Measurements from ENCODE around the gene RNF133.

RNF133 gene, protein sequence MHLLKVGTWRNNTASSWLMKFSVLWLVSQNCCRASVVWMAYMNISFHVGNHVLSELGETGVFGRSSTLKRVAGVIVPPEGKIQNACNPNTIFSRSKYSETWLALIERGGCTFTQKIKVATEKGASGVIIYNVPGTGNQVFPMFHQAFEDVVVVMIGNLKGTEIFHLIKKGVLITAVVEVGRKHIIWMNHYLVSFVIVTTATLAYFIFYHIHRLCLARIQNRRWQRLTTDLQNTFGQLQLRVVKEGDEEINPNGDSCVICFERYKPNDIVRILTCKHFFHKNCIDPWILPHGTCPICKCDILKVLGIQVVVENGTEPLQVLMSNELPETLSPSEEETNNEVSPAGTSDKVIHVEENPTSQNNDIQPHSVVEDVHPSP
- 0 reads per million in 2 donors for total RNA-seq

DNA sequence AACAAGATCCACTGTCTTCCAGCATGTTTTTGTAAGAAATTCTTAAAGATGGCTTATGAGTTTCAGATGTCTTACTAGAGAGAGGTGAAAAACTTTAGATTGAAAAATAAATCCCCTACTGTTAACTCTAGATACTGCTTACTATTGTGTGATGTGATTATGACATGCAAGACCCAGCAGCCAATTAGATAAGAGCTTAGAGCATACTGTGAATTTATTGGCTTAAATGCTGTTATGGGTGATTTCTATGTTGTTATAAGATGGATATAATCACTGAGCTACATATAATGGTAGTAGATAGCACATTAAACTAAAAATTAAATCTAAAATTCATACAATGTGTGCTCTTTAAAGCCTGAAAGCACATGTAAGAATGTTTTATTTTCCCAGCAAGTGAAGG is at the start of gene RNF133:
Gene RNF133, minus strand, starts transcription at position 101 of the 400 bp plus-strand sequence. CDS start 199 bp downstream, outside the sequence.
- no peak for DNase-seq

- no peak for DNase-seq
Measured at GRCh38 chr7:122748195-122748594, 49.3 kb upstream of the RNF133 start.

GRCh38 chr7:122746948-122747347 is 48.0 kb upstream of the RNF133 start:
- no peak for DNase-seq

DNA sequence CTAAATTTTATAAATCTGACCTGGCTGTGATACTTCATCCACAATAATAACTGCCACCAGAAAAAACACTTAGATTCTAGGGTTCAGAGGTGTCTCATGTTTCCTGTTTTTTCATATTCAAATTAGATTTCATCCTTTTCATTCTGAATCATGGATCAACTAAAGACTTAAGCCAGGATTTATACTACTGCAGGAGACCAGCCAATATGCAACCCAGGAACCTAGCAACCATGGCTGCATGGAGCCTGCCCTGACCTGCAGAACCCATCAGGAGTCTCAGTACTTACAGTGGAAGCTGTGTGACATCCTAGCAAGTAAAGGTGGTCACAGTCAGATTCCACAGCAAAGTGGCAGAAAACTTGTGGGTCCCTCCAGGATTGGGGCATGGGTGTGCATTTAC is 44.3 kb upstream of the RNF133 start:
- no peak for DNase-seq

GRCh38 chr7:122738947-122739346 is 40.0 kb upstream of the RNF133 start:
- DNase-seq: no peak

DNA sequence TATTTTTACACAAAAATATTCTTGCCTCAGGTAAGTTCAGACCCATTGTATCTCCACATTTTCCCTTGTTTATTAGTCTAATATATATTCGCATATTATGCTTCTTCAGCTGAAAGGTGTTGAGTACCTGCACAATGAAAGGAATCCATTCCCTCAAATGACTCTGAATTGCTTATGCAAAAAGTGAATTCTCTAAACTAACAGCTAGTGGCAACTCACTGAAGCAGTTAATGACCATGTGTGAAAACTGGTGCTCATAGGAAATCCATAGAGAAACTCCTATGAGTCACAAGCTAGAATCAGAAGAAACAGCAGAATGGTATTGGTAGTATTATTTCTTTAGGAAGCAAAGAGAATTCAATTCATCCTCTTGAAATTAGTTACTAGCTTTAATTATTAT is 37.3 kb upstream of the RNF133 start:
- DNase-seq: no peak

DNA sequence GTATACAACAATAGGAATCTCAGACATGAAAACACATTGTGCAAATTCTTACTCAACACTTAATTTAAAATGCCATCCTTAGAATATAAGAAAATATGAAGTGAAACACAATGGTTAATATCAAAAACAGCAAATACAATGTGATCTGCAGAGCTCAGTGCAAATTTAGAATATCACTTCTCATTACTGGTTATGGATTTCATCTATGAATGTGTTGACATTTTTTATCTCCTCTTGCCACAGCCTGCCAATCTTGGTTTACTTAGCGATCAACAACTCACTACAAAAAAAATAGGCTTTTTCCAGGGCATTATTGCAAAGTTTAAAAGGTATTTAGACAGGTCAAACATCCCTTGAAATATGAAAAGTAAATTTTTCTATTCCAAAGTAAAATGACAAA is 28.8 kb upstream of the RNF133 start:
- DNase-seq: no peak

DNA sequence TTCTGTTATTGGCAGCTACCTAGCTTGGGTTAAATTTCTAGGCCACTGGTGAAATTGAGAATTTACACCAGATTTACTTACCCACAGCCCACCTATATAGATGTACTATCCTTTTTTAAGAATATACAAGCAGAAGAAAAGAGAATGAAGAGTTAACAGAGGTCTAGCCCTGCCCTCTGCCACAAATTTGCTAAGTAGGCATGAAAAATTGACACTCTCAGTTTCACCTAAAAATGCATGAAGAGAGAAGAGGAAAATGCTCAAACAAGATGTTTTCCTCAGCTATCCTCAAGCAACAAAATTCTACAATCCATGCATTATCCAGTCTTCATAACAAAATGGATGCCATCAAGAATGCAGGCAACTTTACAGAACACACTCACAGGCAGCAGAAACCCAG is 28.4 kb upstream of the RNF133 start:
- no peak for DNase-seq

DNA sequence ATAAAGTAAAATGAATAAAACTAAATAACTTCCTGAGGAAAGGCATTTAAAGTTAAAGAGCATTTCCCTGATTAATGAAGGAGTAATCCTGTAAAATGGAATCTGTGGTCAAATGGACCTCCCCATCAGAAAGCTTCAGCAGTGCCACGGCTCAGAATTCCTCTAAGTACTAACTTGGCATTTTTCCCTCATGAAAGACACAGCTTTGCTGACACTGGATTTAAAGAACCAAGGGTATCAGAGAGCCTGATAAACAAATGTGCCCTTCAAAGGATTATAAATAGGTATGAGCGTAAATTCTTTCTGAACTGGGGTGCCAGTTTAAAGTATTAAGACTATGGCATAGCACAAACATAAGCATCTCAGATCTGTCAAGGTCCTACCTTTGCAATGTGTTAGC is 28.0 kb upstream of the RNF133 start:
- DNase-seq: no peak

- no peak for DNase-seq
Measured at GRCh38 chr7:122724366-122724765, 25.4 kb upstream of the RNF133 start.

DNA sequence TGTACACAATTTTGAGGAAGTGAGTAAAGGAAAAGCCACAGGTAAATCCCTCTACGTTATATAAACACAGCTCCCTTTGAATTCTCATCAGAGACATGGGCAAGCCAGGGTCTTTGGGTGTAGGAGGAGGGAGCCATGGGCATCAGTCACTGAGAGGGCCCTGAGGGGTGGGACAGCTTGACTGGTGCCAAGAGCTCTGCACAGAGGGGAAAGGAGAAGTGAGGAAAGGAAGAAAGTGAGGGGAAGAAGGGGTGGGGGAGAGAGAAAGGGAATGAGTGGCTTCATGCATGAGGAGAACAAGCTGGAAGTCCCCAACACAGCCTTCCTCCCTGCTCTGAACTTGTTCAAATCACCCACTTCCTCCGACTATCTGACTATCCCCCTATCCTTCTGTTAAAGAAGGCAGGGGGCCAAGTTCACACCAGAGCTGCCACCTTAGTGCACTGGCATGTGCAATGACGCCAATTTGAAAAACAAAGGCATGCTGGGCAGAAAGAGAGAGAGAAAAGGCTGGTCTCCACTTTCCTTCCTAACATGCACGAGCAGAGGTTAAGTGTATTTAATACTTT is 20.2 kb upstream of the RNF133 start:
- no peak for DNase-seq

DNA sequence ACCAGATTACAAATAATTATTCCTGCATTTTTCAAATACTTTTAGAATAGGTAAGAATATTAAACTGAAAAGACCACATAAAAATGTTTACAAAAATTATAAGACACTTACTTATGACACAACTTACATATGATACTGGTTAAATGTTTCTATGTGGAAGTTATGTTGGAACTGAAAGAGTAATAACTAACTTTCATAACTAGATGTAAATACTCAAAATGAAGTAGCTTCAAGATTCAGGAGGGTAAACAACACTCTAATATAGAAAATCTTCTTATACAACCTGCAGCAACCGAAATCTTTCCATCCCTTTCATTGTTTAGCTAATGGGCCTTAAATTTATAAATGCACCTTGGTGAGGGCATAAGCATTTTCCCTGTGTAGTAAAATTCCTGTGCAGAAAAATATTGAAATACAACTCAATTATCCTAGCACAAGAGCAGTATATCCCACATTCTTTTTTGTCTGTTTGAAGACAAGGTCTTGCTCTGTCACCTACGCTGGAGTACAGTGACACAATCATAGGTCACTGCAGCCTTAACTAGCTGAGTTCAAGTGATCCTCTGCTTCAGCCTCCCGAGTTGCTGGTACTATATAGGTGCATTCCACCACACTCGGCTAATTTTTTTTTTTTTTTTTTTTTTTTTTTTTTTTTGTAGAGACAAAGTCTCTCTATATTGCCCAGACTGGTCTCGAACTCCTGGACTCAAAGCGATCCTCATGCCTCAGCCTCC is 18.6 kb upstream of the RNF133 start:
- no peak for DNase-seq

DNA sequence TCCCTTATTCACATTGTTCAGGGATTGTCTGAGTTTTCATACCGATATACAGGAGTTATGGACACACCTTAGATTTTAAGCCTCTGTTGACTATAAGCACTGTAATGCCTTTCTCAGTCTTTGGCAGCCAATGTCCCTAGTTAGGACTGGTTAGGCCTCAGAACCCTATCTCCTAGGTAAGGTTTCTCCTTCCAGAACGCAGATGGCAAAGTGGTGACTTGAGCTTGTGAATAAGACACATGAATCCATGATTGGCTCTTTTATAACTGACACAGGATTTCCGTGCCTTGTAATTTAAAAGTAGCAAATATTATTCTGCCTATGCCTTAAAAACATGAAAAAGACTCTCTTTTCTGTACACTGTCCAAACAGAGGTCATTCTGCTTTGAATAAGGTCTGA is 16.3 kb upstream of the RNF133 start:
- DNase-seq: no peak

GRCh38 chr7:122710916-122711315 is 12.0 kb upstream of the RNF133 start:
- no peak for DNase-seq

DNA sequence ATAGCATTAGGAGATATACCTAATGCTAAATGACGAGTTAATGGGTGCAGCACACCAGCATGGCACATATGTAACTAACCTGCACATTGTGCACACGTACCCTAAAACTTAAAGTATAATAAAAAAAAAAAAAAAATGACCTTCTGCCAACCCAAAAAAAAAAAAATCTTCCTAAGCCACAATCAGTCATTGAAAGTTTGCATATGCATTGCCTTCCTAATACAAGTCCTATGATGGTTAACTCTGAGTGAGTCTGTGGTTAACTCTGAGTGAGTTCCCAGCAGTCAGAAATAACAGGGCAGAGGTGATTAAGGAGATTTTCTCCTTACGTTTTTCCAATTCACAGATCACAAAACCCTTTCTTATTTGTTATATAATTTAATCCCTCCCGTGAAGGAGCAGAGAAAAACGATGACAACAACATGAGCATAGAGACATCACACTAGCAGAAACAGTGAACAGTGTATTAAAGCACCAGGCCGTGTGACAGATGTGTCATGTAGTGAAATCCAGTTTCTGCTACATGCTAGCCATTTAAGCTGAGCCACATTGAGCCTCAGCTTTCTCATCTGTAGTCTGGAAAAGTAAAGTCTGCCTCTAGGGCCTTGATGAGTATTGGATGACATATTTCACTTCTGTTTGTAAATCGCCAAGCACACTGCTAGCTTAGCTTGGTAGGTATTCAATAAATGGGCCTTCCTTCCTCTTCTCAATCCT is 11.2 kb upstream of the RNF133 start:
- no peak for DNase-seq

DNA sequence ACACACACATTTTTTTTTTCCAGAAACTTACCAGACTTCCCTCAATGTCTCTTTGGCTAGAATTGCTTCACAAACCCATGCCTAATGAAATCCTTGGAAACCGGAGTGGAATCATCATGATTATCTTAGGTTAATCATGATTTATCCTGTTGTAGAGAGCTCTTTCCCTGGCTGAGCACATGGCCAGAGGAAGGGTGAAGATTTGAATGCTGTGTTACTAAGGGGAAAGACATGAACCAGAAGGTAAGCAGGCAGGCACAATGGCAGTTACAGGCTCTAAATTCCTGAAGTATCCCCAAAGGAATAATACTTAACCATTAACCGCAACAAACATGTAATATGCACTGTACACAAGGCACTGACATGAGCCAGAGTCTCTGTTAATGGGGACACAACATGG is 7.9 kb upstream of the RNF133 start:
- no peak for DNase-seq

DNA sequence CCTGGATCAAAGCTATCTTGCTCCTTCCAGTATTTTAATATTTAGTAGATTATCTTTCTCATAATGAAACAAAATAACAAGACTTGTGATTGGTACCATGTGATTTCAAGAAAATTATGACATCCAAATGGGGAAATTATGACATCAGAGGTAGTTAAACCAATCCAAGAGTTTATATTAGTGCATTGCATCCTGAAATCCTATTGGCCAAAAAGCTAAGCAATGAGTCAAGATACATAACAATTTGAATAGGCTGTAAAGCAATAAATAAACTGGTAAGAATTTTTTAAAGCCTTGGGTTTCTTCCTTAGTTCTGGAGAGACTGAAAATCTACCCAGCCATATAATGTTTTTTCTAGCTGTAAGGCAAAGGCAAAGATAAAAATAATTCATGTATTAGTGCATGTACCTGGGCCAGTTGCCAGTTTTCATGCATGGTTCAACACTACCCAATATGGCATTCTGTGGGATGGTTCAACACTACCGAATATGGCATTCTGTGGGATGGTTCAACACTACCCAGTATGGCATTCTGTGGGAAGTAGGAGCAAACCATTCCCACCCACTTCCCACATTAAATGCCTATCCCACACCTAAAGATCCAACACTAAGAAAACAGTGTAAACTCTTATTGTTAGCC is 4.1 kb upstream of the RNF133 start, which contains the start of gene RNF148:
Gene RNF148, minus strand, starts transcription at position 51 of the 639 bp plus-strand sequence. CDS start 172 bp downstream, outside the sequence.
- DNase-seq: no peak

DNA sequence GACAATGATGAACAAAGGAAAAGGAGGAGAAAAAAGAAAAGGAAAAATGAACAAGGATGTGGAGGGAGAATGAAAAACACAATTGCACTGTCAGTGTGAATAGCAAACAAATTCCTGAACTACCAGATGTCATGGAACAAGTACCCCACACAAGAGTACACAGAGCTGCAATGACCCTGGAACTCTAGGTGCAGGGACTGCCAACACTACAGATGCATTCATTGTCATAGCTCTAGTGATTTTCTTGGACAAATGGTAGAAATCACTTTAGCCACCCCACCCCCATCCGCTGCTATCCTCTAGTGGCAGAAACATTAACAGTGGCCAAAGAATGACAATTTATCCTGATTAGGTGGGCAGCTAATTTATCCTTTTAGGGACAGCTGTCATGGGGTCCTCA is 3.1 kb downstream of the RNF133 start:
- DNase-seq: no peak

- DNase-seq: no peak
Measured at GRCh38 chr7:122694697-122695096, 4.2 kb downstream of the RNF133 start.

DNA sequence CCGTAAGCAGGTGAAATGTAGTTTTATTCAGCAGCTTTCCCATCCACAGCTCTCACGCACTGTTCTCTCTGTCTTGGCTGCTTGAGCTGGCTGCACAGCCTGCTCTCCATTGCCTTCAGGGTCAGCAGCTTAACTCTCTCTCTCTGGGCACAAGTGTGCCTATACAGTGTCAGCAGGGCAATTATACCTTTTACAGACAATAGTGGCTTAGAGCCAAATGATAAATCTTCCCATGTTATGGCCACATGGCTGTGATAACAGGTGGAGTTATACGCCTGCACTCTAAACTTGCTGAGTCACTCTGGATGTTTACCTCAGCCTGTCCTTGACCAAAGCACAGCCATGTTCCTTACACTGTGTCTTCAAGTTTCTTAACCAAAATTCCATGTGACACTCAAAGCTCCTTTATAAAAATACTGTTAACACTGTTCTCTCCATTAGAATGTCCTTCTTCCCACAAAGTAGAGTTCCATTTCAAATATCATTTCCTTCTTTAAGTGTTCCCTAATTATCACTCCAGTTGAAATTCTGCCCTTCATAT is 6.1 kb downstream of the RNF133 start:
- DNase-seq: no peak

DNA sequence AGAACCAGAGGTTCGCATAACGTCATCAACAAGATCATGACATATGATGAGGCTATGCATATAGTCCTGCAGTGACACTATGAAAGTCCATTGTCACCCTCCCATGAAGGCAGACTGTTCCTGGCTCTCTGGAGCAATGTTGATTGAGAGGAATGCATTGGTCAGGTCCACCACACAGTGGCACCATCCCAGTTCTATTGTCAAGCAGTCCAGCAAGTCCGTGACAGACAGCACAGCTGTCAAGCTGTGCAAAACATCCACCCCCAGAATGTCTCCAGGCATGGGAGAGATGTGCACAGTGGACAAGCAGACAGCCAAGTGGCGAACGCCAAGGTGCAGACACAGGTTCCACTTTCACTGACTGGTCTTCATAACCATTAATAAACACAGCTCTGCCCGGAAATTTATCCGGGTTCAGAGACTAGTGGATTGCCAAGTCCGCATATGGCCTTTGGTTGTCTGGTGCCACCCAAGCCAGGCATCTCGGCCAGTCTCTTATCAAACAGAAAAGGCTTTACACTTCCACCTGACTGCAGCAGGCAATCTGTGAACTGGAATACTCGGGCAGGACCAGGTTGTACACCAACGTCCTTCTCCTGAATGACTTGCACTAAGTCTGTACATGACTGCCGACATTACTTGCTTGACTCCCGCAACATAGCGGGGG is 7.2 kb downstream of the RNF133 start:
- DNase-seq: no peak
